ENCODE measurements around the gene GRHL1.

Gene GRHL1

GRCh38 chr2:9991221-9991620, 39.7 kb downstream of the GRHL1 start:
- no peak for TF ChIP-seq CTCF (IDR thresholded peaks at IDR 0.05; ENCODE audit: low read depth, low read length, missing control alignments)
- H3K4me3 ChIP-seq (ENCODE audit: low read depth, low read length), result no peak overlapping the region
- no peak for DNase-seq (ENCODE audit: low read depth)

GRCh38 chr2:9991829-9992273, 40.4 kb downstream of the GRHL1 start:
- DNase-seq (ENCODE audit: low read depth), result no peak
- no peak overlapping the region for H3K4me3 ChIP-seq (ENCODE audit: low read depth, low read length)

GRCh38 chr2:9992427-9993187, 41.1 kb downstream of the GRHL1 start:
- no peak overlapping the region for H3K4me3 ChIP-seq (ENCODE audit: low read depth, low read length)
- TF ChIP-seq CTCF (IDR thresholded peaks at IDR 0.05; ENCODE audit: low read depth, low read length, missing control alignments), result no peak
- no peak for DNase-seq (ENCODE audit: low read depth)

More at GRCh38 chr2:9991829-9992273, 40.4 kb downstream of the GRHL1 start:
- TF ChIP-seq CTCF (IDR thresholded peaks at IDR 0.05; ENCODE audit: low read depth, low read length, missing control alignments), result no peak

GRCh38 chr2:9993488-9994165, 42.1 kb downstream of the GRHL1 start:
- no peak for DNase-seq (ENCODE audit: low read depth)
- H3K4me3 ChIP-seq (ENCODE audit: low read depth, low read length), result no peak overlapping the region
- no peak for TF ChIP-seq CTCF (IDR thresholded peaks at IDR 0.05; ENCODE audit: low read depth, low read length, missing control alignments)

- H3K4me3 ChIP-seq (ENCODE audit: low read depth, low read length), result no peak overlapping the region
- TF ChIP-seq CTCF (IDR thresholded peaks at IDR 0.05; ENCODE audit: low read depth, low read length, missing control alignments), result no peak
- DNase-seq (ENCODE audit: low read depth), result no peak
Observed at GRCh38 chr2:9994462-9994861, 43.0 kb downstream of the GRHL1 start.

GRCh38 chr2:9995059-9995458, 43.6 kb downstream of the GRHL1 start:
- TF ChIP-seq CTCF (IDR thresholded peaks at IDR 0.05; ENCODE audit: low read depth, low read length, missing control alignments), result no peak

More at GRCh38 chr2:9995059-9995458, 43.6 kb downstream of the GRHL1 start:
- DNase-seq (ENCODE audit: low read depth), result no peak
- H3K4me3 ChIP-seq (ENCODE audit: low read depth, low read length), result no peak overlapping the region
